Measurements from ENCODE around the gene OR52N5. TPM values are rescaled to one million over a fixed set of nuclear protein-coding genes. Genes with fewer than 3 reads are reported as not detected.

Gene OR52N5
- total and polyA plus RNA-seq, 9 of the 15 experiments (the other 6 are each of a cell fraction or from before 2014, with no cell fraction given) = not detected

GRCh38 chr11:5737091-5737490, 46.1 kb downstream of the OR52N5 start (continued):
- TF ChIP-seq PCBP1 (IDR thresholded peaks at IDR 0.05; ENCODE audit: low read depth, low read length, poor library complexity, severe bottlenecking) = no peak
- no peak for TF ChIP-seq ZBTB17 (CRISPR knock-in tag; IDR thresholded peaks at IDR 0.05)
- TF ChIP-seq POU5F1 (IDR thresholded peaks at IDR 0.05; ENCODE audit: borderline replicate concordance, low read depth, low read length, partially characterized antibody) = no peak
- no peak for TF ChIP-seq ZNF174 (CRISPR knock-in tag; IDR thresholded peaks at IDR 0.05)
- TF ChIP-seq U2AF1 (optimal IDR thresholded peaks at IDR 0.05; ENCODE audit: low read depth, low read length) = no peak

- intact Hi-C loops (cut with micrococcal nuclease) = no loop called here
- no peak within 1 kb of the TSS for H3K27ac ChIP-seq (ENCODE audit: extremely low read depth, low read depth, low read length)
- ChIA-PET CTCF (ENCODE audit: low intra/inter-chr PET ratio) (no interaction called here), POLR2A (interaction anchor here (0.6 to 1.2 kb wide), 2 partner anchors 24 to 139 kb away, joined by 3 read pairs; no protein-coding TSS in a partner anchor)
- ATAC-seq (no peak), DNase-seq (ENCODE audit: extremely low read depth in 1 of 4, low spot score in 3 of 4) (no peak), FAIRE-seq (no peak)
- no peaks in the 10 kb centered on the region for H3K36me3 ChIP-seq (ENCODE audit: control insufficient read depth, insufficient read depth, low read length)
- no peaks in the 10 kb centered on the region for H4K20me1 ChIP-seq (replicated peaks; ENCODE audit: control insufficient read depth, insufficient read depth, low read length)
- no peaks in the 10 kb centered on the region for H3K4me1 ChIP-seq (replicated peaks in 1 of 2; ENCODE audit: control insufficient read depth in 2 of 2, insufficient read depth in 2 of 2, low read length in 2 of 2)
- H2AFZ ChIP-seq (ENCODE audit: low read depth, low read length) = no peak within 1 kb of the TSS
- H3K27me3 ChIP-seq (ENCODE audit: control insufficient read depth in 2 of 2, insufficient read depth in 2 of 2, low read length in 2 of 2) = peaks cover 0 to 2% of the 10 kb centered on the region in 2 experiments; a peak in 3 of 5 replicates
- H3K9me3 ChIP-seq (replicated peaks; ENCODE audit: control insufficient read depth, insufficient read depth, low read depth, low read length) = peaks cover 2% of the 10 kb centered on the region; the same call in 1 of the 2 replicates
- no peak within 1 kb of the TSS for H3K4me2 ChIP-seq (ENCODE audit: insufficient read depth, low read length)
- H3K79me2 ChIP-seq (ENCODE audit: control insufficient read depth, insufficient read depth, low read length) = no peaks in the 10 kb centered on the region
- TF ChIP-seq SRSF7 (optimal IDR thresholded peaks at IDR 0.05; ENCODE audit: low read depth, low read length) = no peak
- no peak for TF ChIP-seq ZNF184 (CRISPR knock-in tag; IDR thresholded peaks at IDR 0.05)
- TF ChIP-seq, protein P1, sequence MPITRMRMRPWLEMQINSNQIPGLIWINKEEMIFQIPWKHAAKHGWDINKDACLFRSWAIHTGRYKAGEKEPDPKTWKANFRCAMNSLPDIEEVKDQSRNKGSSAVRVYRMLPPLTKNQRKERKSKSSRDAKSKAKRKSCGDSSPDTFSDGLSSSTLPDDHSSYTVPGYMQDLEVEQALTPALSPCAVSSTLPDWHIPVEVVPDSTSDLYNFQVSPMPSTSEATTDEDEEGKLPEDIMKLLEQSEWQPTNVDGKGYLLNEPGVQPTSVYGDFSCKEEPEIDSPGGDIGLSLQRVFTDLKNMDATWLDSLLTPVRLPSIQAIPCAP (CRISPR knock-in tag; IDR thresholded peaks at IDR 0.05; ENCODE audit: borderline replicate concordance) = no peak
- no peak for TF ChIP-seq HNRNPUL1 (IDR thresholded peaks at IDR 0.05; ENCODE audit: low read length)
- TF ChIP-seq ESRRA (IDR thresholded peaks at IDR 0.05; ENCODE audit: borderline replicate concordance, low read depth) = no peak
- no peak for TF ChIP-seq ILF3 (IDR thresholded peaks at IDR 0.05; ENCODE audit: borderline replicate concordance)
- TF ChIP-seq FOXJ3 (CRISPR knock-in tag; IDR thresholded peaks at IDR 0.05) = no peak
- TF ChIP-seq MCM5 (IDR thresholded peaks at IDR 0.05; ENCODE audit: low read depth) = no peak
- no peak for TF ChIP-seq IFI16 (CRISPR knock-in tag; IDR thresholded peaks at IDR 0.05)
- no peak for TF ChIP-seq MCM3 (IDR thresholded peaks at IDR 0.05)
- TF ChIP-seq, protein P2, sequence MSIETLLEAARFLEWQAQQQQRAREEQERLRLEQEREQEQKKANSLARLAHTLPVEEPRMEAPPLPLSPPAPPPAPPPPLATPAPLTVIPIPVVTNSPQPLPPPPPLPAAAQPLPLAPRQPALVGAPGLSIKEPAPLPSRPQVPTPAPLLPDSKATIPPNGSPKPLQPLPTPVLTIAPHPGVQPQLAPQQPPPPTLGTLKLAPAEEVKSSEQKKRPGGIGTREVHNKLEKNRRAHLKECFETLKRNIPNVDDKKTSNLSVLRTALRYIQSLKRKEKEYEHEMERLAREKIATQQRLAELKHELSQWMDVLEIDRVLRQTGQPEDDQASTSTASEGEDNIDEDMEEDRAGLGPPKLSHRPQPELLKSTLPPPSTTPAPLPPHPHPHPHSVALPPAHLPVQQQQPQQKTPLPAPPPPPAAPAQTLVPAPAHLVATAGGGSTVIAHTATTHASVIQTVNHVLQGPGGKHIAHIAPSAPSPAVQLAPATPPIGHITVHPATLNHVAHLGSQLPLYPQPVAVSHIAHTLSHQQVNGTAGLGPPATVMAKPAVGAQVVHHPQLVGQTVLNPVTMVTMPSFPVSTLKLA (conservative IDR thresholded peaks at IDR 0.05) = no peak
- no peak for TF ChIP-seq HDAC2 (IDR thresholded peaks at IDR 0.05)
- no peak for TF ChIP-seq CBX1 (IDR thresholded peaks at IDR 0.05; ENCODE audit: low read depth)
- no peak for TF ChIP-seq ZNF165 (CRISPR knock-in tag; IDR thresholded peaks at IDR 0.05; ENCODE audit: borderline replicate concordance)
- TF ChIP-seq NFE2L1 (tag; IDR thresholded peaks at IDR 0.05; ENCODE audit: borderline replicate concordance, low read depth) = no peak
- 0% methylated on average over 1 of the region's 1 CpG for WGBS (ENCODE audit: insufficient coverage, low coverage, missing lambda C conversion rate)
- no TSS peak for BruUV-seq (replicated peaks)
- in situ Hi-C loops (cut with MboI) = no loop called here
- no peaks in the 10 kb centered on the region for H3K9me1 ChIP-seq (ENCODE audit: control insufficient read depth, insufficient read depth, low read length)
- no peak within 1 kb of the TSS for H3K4me3 ChIP-seq
- no peak within 1 kb of the TSS for H3K9ac ChIP-seq (ENCODE audit: insufficient read depth in 1 of 2, low read depth in 2 of 2, low read length in 2 of 2)
Observed at GRCh38 chr11:5736396-5736795, 46.8 kb downstream of the OR52N5 start, which contains the start of gene OR56B1. Gene OR56B1, plus strand, starts transcription at chr11:5736448. Its CDS starts 69 bp downstream, at chr11:5736517.

Measured in K562 (cell line).